ENCODE measurements around the gene SUCLG2.
A peak's percentile ranks its signal among the peaks of the same experiment; 100 is the strongest.

SUCLG2 gene

GRCh38 chr3:67642734-67643133 is 11.7 kb downstream of the SUCLG2 start:
- TF ChIP-seq, protein P1, sequence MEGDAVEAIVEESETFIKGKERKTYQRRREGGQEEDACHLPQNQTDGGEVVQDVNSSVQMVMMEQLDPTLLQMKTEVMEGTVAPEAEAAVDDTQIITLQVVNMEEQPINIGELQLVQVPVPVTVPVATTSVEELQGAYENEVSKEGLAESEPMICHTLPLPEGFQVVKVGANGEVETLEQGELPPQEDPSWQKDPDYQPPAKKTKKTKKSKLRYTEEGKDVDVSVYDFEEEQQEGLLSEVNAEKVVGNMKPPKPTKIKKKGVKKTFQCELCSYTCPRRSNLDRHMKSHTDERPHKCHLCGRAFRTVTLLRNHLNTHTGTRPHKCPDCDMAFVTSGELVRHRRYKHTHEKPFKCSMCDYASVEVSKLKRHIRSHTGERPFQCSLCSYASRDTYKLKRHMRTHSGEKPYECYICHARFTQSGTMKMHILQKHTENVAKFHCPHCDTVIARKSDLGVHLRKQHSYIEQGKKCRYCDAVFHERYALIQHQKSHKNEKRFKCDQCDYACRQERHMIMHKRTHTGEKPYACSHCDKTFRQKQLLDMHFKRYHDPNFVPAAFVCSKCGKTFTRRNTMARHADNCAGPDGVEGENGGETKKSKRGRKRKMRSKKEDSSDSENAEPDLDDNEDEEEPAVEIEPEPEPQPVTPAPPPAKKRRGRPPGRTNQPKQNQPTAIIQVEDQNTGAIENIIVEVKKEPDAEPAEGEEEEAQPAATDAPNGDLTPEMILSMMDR (conservative IDR thresholded peaks at IDR 0.05; ENCODE audit: low read depth, low read length): no peak
- no peak overlapping the region for H3K4me3 ChIP-seq (ENCODE audit: low read depth, low read length)
- DNase-seq (ENCODE audit: low read depth): no peak

- H3K4me3 ChIP-seq (ENCODE audit: low read depth, low read length): no peak overlapping the region
- TF ChIP-seq, protein P1 (conservative IDR thresholded peaks at IDR 0.05; ENCODE audit: low read depth, low read length): no peak
- no peak for DNase-seq (ENCODE audit: low read depth)
Measured at GRCh38 chr3:67642190-67642589, 12.2 kb downstream of the SUCLG2 start.

GRCh38 chr3:67641451-67641850 is 13.0 kb downstream of the SUCLG2 start:
- TF ChIP-seq, protein P1 (conservative IDR thresholded peaks at IDR 0.05; ENCODE audit: low read depth, low read length): no peak
- DNase-seq (ENCODE audit: low read depth): no peak
- no peak overlapping the region for H3K4me3 ChIP-seq (ENCODE audit: low read depth, low read length)

DNA sequence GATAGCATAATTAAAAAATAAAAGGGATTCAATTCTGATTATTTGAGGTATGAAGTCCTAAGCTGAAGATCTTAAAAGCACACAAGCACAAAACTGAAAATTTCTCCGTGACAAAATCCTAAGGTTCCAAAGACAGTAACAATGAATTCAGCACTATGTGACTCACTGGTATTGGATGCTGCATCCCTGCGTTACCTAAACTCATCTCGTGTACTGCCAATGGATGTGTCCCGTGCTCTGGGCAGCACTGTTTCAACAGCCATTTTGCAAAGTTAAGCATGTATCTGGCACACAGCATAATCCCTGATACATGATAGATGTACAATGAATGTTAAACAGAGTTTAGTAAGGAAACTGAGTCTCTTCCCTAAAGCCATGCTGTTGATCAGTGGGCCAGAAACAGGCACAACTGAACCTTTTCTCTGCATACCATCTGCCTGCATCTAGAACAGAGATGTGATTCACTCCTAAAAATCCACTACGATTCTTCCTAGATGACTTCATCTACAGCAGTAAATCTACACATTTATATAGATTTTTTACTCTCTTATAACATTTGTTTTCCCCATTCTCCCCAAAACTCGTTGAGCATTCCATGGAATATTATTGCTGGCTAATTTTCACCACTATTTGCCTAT is 14.3 kb downstream of the SUCLG2 start:
- TF ChIP-seq, protein P1 (conservative IDR thresholded peaks at IDR 0.05; ENCODE audit: low read depth, low read length): no peak
- no peak overlapping the region for H3K4me3 ChIP-seq (ENCODE audit: low read depth, low read length)
- peak; percentile 45 for DNase-seq (ENCODE audit: low read depth)

DNA sequence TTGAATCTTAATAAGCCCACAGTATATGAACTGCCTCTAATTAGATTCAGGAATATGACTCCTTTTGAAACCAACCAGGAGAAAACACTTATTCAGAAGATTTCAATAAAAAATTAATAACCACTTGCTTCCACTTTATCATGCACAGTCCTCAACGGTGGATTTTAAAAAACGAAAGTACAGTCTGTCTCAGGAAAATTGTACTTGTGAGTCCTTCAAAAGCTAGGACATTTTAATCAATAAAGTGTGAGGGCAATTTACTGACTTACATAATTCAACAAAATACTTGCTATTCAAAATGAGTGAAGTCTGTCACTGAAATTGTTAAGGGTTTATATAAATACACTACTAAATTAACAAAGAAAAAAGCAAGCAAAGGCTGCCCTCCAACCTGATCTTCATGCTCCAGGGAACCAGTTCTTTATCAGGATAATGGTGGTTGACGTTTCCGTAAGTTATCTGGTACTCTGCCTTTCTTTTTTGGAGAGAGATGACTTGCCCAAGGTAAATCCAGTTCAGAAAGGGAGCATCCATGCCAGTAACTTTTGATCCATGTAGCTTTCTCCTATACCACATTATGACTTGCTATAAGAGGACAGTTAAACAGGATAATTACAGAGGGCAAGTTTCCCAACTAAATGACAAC is 17.0 kb downstream of the SUCLG2 start:
- TF ChIP-seq, protein P1 (conservative IDR thresholded peaks at IDR 0.05; ENCODE audit: low read depth, low read length): no peak
- no peak overlapping the region for H3K4me3 ChIP-seq (ENCODE audit: low read depth, low read length)
- DNase-seq (ENCODE audit: low read depth): no peak

DNA sequence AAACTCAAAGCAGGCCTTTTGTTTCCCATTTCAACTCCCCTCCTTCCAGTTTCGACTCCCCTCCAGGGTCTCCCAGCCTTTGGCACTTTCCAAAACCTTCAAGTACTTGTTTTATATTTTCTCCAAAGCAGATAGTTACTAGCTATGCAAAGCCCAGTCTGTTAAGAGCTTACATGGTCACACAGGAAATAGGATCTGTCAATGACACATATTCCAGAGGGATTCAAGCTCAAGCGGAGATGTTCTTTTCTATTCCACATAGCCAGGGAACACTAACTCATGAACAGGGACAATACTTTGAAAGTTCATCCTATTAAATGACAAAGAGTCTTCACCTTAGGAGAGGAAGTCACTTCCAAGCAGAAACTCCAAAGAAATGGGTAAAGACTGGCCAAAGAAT is 18.6 kb downstream of the SUCLG2 start:
- peak; percentile 33 for DNase-seq (ENCODE audit: low read depth)
- no peak overlapping the region for H3K4me3 ChIP-seq (ENCODE audit: low read depth, low read length)
- TF ChIP-seq, protein P1 (conservative IDR thresholded peaks at IDR 0.05; ENCODE audit: low read depth, low read length): no peak

DNA sequence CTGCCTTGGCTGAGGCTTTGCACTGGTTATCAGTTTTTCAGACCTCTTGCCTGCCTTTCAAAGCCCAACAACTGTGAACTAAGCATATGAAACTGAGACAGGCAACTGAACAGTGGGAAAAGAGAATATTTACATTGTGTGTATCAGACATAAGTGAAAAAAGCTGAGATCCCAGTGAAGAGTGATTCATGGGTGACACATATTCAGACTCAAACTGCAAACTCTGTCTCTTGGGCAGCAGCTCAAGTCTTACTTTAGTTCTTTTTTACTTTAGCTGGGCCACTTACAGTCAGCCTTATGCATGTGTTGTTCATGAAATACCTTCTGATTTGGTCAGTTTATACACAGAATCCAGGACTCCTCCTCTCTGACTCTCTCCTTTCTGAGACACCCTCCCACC is 19.2 kb downstream of the SUCLG2 start:
- H3K4me3 ChIP-seq (ENCODE audit: low read depth, low read length): no peak overlapping the region
- TF ChIP-seq, protein P1 (conservative IDR thresholded peaks at IDR 0.05; ENCODE audit: low read depth, low read length): no peak
- peak; percentile 80 for DNase-seq (ENCODE audit: low read depth)
